SKM-1 treated with dmso at 0.1 percent for 144 hours (cell line): ENCODE measurements around the gene RAPGEF6.
"Not testable (repeated sequence)": the region's sequence is repeated elsewhere in the genome, so short reads cannot be mapped to it uniquely, and the experiment has no call there.

Experiments used
- DNase-seq: peaks from one replicate; lab custom pipeline; 2025; ENCODE audit not compliant: unreplicated experiment; lab: John Stamatoyannopoulos, UW

RAPGEF6 gene

GRCh38 chr5:131610198-131611063 is 24.6 kb downstream of the RAPGEF6 start:
- DNase-seq: no peak

GRCh38 chr5:131609774-131610173 is 25.3 kb downstream of the RAPGEF6 start:
- DNase-seq: no peak

GRCh38 chr5:131608597-131608996 is 26.4 kb downstream of the RAPGEF6 start:
- DNase-seq: no peak

- no peak for DNase-seq
Observed at GRCh38 chr5:131607903-131608540, 27.0 kb downstream of the RAPGEF6 start.

- no peak for DNase-seq
Observed at GRCh38 chr5:131607418-131607817, 27.6 kb downstream of the RAPGEF6 start.

GRCh38 chr5:131605086-131605485 is 29.9 kb downstream of the RAPGEF6 start:
- no peak for DNase-seq

GRCh38 chr5:131595088-131596033 is 39.7 kb downstream of the RAPGEF6 start:
- no peak for DNase-seq

GRCh38 chr5:131593921-131594320 is 41.1 kb downstream of the RAPGEF6 start:
- DNase-seq: no peak

- DNase-seq: not testable (repeated sequence)
Observed at GRCh38 chr5:131593436-131593835, 41.6 kb downstream of the RAPGEF6 start.

GRCh38 chr5:131589510-131590348 is 45.3 kb downstream of the RAPGEF6 start:
- DNase-seq: peak; percentile 28

- DNase-seq: no peak
Observed at GRCh38 chr5:131587541-131587940, 47.5 kb downstream of the RAPGEF6 start.

GRCh38 chr5:131581702-131582101 is 53.3 kb downstream of the RAPGEF6 start:
- DNase-seq: peak; percentile 2

- no peak for DNase-seq
Observed at GRCh38 chr5:131579917-131580671, 54.9 kb downstream of the RAPGEF6 start.

GRCh38 chr5:131575660-131576227 is 59.3 kb downstream of the RAPGEF6 start:
- no peak for DNase-seq

- DNase-seq: no peak
Observed at GRCh38 chr5:131571669-131572168, 63.3 kb downstream of the RAPGEF6 start.

GRCh38 chr5:131570757-131571156 is 64.3 kb downstream of the RAPGEF6 start:
- DNase-seq: no peak

- no peak for DNase-seq
Observed at GRCh38 chr5:131564229-131564652, 70.8 kb downstream of the RAPGEF6 start.

GRCh38 chr5:131563434-131564228 is 71.4 kb downstream of the RAPGEF6 start:
- DNase-seq: no peak
